ENCODE results near the gene CLK2.

Gene CLK2

GRCh38 chr1:155267373-155267772 lies 5.9 kb downstream of the CLK2 start:
- Mint-ChIP-seq H3K27ac (no peak overlapping the region), H3K27me3 (ENCODE audit: low read depth) (no peaks in the 10 kb centered on the region), H3K4me1 (peaks cover 13% of the 10 kb centered on the region), H3K9me3 (no peaks in the 10 kb centered on the region), H3K4me3 (no peak overlapping the region), H3K36me3 (ENCODE audit: low read depth) (peaks cover 73% of the 10 kb centered on the region)
- TF ChIP-seq CTCF (IDR thresholded peaks at IDR 0.05; ENCODE audit: unreplicated experiment in 3 of 3) = no peak

- H3K27ac Mint-ChIP-seq = no peak overlapping the region
Observed at GRCh38 chr1:155266553-155266952, 6.8 kb downstream of the CLK2 start.

GRCh38 chr1:155263067-155263466 lies 10.2 kb downstream of the CLK2 start:
- H3K27ac Mint-ChIP-seq = peak overlapping the region; percentile 43 to 86 (median 64)
- peak overlapping the region; percentile 40 to 97 (median 96) for H3K4me3 Mint-ChIP-seq
- peaks cover 69% of the 10 kb centered on the region for H3K36me3 Mint-ChIP-seq (ENCODE audit: low read depth)
- no peak for TF ChIP-seq CTCF (IDR thresholded peaks at IDR 0.05; ENCODE audit: unreplicated experiment in 3 of 3)
- peaks cover 23% of the 10 kb centered on the region for H3K4me1 Mint-ChIP-seq
- no peaks in the 10 kb centered on the region for H3K9me3 Mint-ChIP-seq
- H3K27me3 Mint-ChIP-seq (ENCODE audit: low read depth) = no peaks in the 10 kb centered on the region

More at GRCh38 chr1:155266553-155266952, 6.8 kb downstream of the CLK2 start:
- H3K27me3 Mint-ChIP-seq (ENCODE audit: low read depth) = no peaks in the 10 kb centered on the region
- no peak overlapping the region for H3K4me3 Mint-ChIP-seq
- no peak for TF ChIP-seq CTCF (IDR thresholded peaks at IDR 0.05; ENCODE audit: unreplicated experiment in 3 of 3)
- peaks cover 73% of the 10 kb centered on the region for H3K36me3 Mint-ChIP-seq (ENCODE audit: low read depth)
- peaks cover 16% of the 10 kb centered on the region for H3K4me1 Mint-ChIP-seq
- no peaks in the 10 kb centered on the region for H3K9me3 Mint-ChIP-seq

GRCh38 chr1:155261852-155262673 lies 11.2 kb downstream of the CLK2 start, which contains the start of gene SCAMP3:
TSS of gene SCAMP3 (minus strand) at chr1:155262360. CDS start at chr1:155262151, 209 bp downstream.
- TF ChIP-seq CTCF (IDR thresholded peaks at IDR 0.05; ENCODE audit: unreplicated experiment in 3 of 3) = no peak
- Mint-ChIP-seq H3K9me3 (no peaks in the 10 kb centered on the region), H3K4me1 (peaks cover 18% of the 10 kb centered on the region), H3K27me3 (ENCODE audit: low read depth) (no peaks in the 10 kb centered on the region), H3K27ac (peak within 1 kb of the TSS; percentile 64 to 86 (median 81)), H3K4me3 (peak within 1 kb of the TSS; percentile 96 to 97 (median 97)), H3K36me3 (ENCODE audit: low read depth) (peaks cover 65% of the 10 kb centered on the region)

GRCh38 chr1:155261493-155261851 lies 11.8 kb downstream of the CLK2 start:
- H3K36me3 Mint-ChIP-seq (ENCODE audit: low read depth) = peaks cover 63% of the 10 kb centered on the region
- H3K27ac Mint-ChIP-seq = peak overlapping the region; percentile 64 to 86 (median 81)
- H3K9me3 Mint-ChIP-seq = no peaks in the 10 kb centered on the region
- no peak for TF ChIP-seq CTCF (IDR thresholded peaks at IDR 0.05; ENCODE audit: unreplicated experiment in 3 of 3)
- H3K27me3 Mint-ChIP-seq (ENCODE audit: low read depth) = no peaks in the 10 kb centered on the region
- H3K4me3 Mint-ChIP-seq = peak overlapping the region; percentile 96 to 97 (median 97)
- H3K4me1 Mint-ChIP-seq = peaks cover 24% of the 10 kb centered on the region

- no peak overlapping the region for H3K27ac Mint-ChIP-seq
- peaks cover 56% of the 10 kb centered on the region for H3K36me3 Mint-ChIP-seq (ENCODE audit: low read depth)
- H3K9me3 Mint-ChIP-seq = no peaks in the 10 kb centered on the region
- no peaks in the 10 kb centered on the region for H3K27me3 Mint-ChIP-seq (ENCODE audit: low read depth)
- peaks cover 30% of the 10 kb centered on the region for H3K4me1 Mint-ChIP-seq
- TF ChIP-seq CTCF (IDR thresholded peaks at IDR 0.05; ENCODE audit: unreplicated experiment in 3 of 3) = no peak
- peak overlapping the region; percentile 96 to 97 (median 97) for H3K4me3 Mint-ChIP-seq
Observed at GRCh38 chr1:155260276-155260675, 13.0 kb downstream of the CLK2 start.

All from nephron (organoid).